A673 (cell line): ENCODE measurements around the gene SCYL3. TPM values are rescaled to one million over a fixed set of nuclear protein-coding genes. Genes with fewer than 3 reads are reported as not detected.

ENCODE experiments used
- BruUV-seq: library from RNA; stranded (reverse); fragments of 400-500 nt; replicated peaks from 2 replicates; lab custom pipeline; 2021; lab: Mats Ljungman, UMichigan
- CTCF ChIA-PET: fragments of 300-600 bp; sonication (Branson Sonifier 250); formaldehyde crosslinking; loops from one replicate; lab custom pipeline; 2022; ENCODE audit warnings: antibody characterized with exemption; lab: Charles Lee
- POLR2A ChIA-PET: fragments of 300-600 bp; sonication (Branson Sonifier 250); formaldehyde crosslinking; loops from one replicate; lab custom pipeline; 2022; ENCODE audit warnings: antibody characterized with exemption; ENCODE audit not compliant: low non-redundant PET; lab: Charles Lee
- DNase-seq: peaks from one replicate; pipeline ENCODE4 v3.0.0-alpha.2; 2015; ENCODE audit warnings: low spot score
- H3K27ac ChIP-seq: fragments of 200-600 bp; sonication (generic); 2 replicates; pipeline ENCODE4 v1.5.1; 2016; ENCODE audit warnings: mixed run types, low read depth, mild to moderate bottlenecking, mixed read lengths, antibody characterized with exemption, low read length; ENCODE audit not compliant: poor library complexity, severe bottlenecking
- H3K27me3 ChIP-seq: fragments of 200-600 bp; sonication (generic); replicated peaks from 2 replicates; pipeline ENCODE4 v1.6.1; 2017; ENCODE audit warnings: mixed run types, low read depth, mild to moderate bottlenecking, mixed read lengths, antibody characterized with exemption, low read length; ENCODE audit not compliant: insufficient read depth, poor library complexity
- H3K36me3 ChIP-seq: fragments of 200-600 bp; sonication (generic); 2 replicates; pipeline ENCODE4 v1.6.1; 2016; ENCODE audit warnings: mixed run types, mild to moderate bottlenecking, mixed read lengths, antibody characterized with exemption, low read length; ENCODE audit not compliant: insufficient read depth, poor library complexity, severe bottlenecking
- H3K4me1 ChIP-seq: fragments of 200-600 bp; sonication (generic); 2 replicates; pipeline ENCODE4 v1.6.1; 2017; ENCODE audit warnings: mixed run types, mild to moderate bottlenecking, mixed read lengths, antibody characterized with exemption, low read length; ENCODE audit not compliant: insufficient read depth, poor library complexity, severe bottlenecking
- H3K4me3 ChIP-seq: fragments of 200-600 bp; sonication (generic); 2 replicates; pipeline ENCODE4 v1.5.1; 2016; ENCODE audit warnings: low read depth, mixed run types, mild to moderate bottlenecking, mixed read lengths, low read length; ENCODE audit not compliant: poor library complexity, severe bottlenecking
- H3K9me3 ChIP-seq: fragments of 200-600 bp; sonication (generic); 2 replicates; pipeline ENCODE4 v1.6.1; 2016; ENCODE audit warnings: mixed run types, low read depth, mild to moderate bottlenecking, mixed read lengths, antibody characterized with exemption, low read length; ENCODE audit not compliant: poor library complexity, severe bottlenecking
- CTCF ChIP-seq: fragments of 300-800, 200-600 bp; sonication (generic); conservative IDR thresholded peaks from 2 replicates; pipeline ENCODE4 v1.5.1; 2017; ENCODE audit warnings: low read depth, mild to moderate bottlenecking, antibody characterized with exemption, low read length, moderate library complexity, mixed read lengths
- EZH2 ChIP-seq: fragments of 200-600 bp; sonication (generic); IDR thresholded peaks from 2 replicates; pipeline ENCODE4 v1.6.1; 2017; ENCODE audit warnings: borderline replicate concordance, low read depth, mild to moderate bottlenecking, mixed read lengths, antibody characterized with exemption, low read length; ENCODE audit not compliant: poor library complexity, severe bottlenecking
- intact Hi-C: fragments of 100-400 bp; cut with micrococcal nuclease; formaldehyde crosslinking; loops from one replicate; pipeline ENCODE4 v1.10.0; 2022; ENCODE audit not compliant: unreplicated experiment
- total RNA-seq: library from RNA; stranded (reverse); gene quantifications from 2 replicates; pipeline ENCODE4 v1.2.3, GENCODE V29; 2021

SCYL3 gene
- total RNA-seq, 1 experiment from 2014 or later, result 5.3 TPM

- BruUV-seq, result no TSS peak
- DNase-seq, result no peak
- ChIA-PET POLR2A (no interaction called here), CTCF (no interaction called here)
- Histone ChIP-seq H3K36me3 (no peaks in the 10 kb centered on the region), H3K9me3 (no peaks in the 10 kb centered on the region), H3K4me3 (no peak overlapping the region), H3K27me3 (no peaks in the 10 kb centered on the region), H3K4me1 (peaks cover 23% of the 10 kb centered on the region), H3K27ac (no peak overlapping the region)
- intact Hi-C loops, result no loop called here
- TF ChIP-seq CTCF, result no peak
- no peak for TF ChIP-seq EZH2
These were observed 3.8 kb downstream of the SCYL3 start for GRCh38 chr1:169889871-169890270.

- Histone ChIP-seq H3K27ac (no peak overlapping the region), H3K27me3 (no peaks in the 10 kb centered on the region), H3K4me1 (peaks cover 13% of the 10 kb centered on the region), H3K9me3 (no peaks in the 10 kb centered on the region), H3K4me3 (no peak overlapping the region), H3K36me3 (no peaks in the 10 kb centered on the region)
- intact Hi-C loops, result no loop called here
- DNase-seq, result no peak
- ChIA-PET CTCF (no interaction called here), POLR2A (no interaction called here)
- no peak for TF ChIP-seq EZH2
- TF ChIP-seq CTCF, result no peak
- no TSS peak for BruUV-seq
These were observed 6.8 kb downstream of the SCYL3 start for GRCh38 chr1:169886931-169887330.

GRCh38 chr1:169886422-169886821, 7.3 kb downstream of the SCYL3 start:
- DNase-seq, result no peak
- Histone ChIP-seq H3K4me1 (peaks cover 9% of the 10 kb centered on the region), H3K27me3 (no peaks in the 10 kb centered on the region), H3K4me3 (no peak overlapping the region), H3K9me3 (no peaks in the 10 kb centered on the region), H3K36me3 (no peaks in the 10 kb centered on the region), H3K27ac (no peak overlapping the region)
- intact Hi-C loops, result no loop called here
- BruUV-seq, result no TSS peak
- CTCF ChIA-PET, result no interaction called here
- POLR2A ChIA-PET, result no interaction called here
- TF ChIP-seq CTCF (no peak), EZH2 (no peak)
